ENCODE data around the gene MYBPC1.
A peak's percentile ranks its signal among the peaks of the same experiment; 100 is the strongest.

Gene MYBPC1

DNA sequence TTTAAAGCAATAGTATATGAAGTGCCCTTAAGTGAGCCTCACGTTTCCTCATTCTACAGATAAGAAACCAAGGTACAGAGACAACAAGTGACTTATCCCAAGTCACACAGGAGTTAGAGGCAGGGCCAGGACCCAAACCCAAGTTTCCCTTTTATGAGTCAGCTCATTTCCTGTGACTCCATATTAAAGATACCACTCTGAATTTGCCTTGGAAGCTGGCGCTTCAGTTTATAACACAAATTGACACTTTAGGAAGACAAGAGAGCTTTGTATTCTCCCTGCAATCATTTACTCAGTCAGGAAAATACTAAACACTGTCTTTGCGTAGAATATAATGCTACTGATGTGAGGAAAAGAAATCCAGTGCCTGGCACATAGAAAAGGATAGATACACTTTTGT lies 43.2 kb downstream of the MYBPC1 start:
- no peak overlapping the region for H3K4me3 ChIP-seq (ENCODE audit: low read length in 2 of 2)

DNA sequence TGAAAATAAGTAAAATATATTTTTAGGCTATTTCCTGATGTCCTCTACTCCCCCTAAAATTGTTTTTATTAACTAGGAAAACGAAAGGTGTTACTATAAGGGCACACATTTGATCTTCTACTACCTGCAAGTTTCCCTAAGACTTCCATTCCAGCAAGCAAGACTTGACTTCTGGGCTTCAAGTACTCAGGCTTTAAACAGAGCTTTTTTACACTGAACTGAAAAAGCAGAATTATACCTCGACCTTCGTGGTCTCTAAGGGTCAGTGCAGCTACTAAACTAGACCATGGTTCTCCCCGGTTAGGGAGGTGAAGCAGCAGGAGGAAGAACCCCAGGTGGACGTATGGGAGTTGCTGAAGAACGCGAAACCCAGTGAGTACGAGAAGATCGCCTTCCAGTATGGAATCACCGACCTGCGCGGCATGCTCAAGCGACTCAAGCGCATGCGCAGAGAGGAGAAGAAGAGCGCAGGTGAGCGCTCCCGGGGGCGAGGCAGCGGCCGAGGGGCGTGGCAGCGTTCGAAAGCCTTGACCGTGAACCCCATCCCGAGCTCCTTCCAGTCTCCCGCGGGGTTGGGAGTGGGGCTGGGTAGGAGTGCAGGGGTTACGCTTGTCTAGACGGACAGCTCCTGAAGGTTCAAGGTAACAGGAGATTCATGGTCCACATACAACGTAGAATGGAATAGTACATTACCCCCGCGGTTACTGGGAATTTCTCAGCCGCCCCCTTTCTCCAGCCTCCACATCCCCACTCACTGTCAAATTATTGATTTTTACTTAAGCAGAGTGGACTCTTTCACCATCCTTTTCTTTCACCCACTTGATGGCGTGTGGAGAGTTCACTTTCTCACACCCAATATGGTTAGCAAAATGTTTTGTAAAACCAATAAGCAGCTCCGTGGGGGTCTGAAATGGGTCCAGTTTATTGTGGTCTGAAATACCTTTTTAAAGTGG lies 47.6 kb downstream of the MYBPC1 start:
- Histone ChIP-seq H3K9ac (ENCODE audit: low read depth, low read length, poor library complexity) (no peak overlapping the region), H2BK12ac (ENCODE audit: low read length) (no peak overlapping the region), H2BK15ac (ENCODE audit: low read length) (no peak overlapping the region), H3K4ac (ENCODE audit: low read length) (no peak overlapping the region), H2AFZ (ENCODE audit: low read length) (peak overlapping the region; percentile 77), H2BK5ac (ENCODE audit: low read length) (no peak overlapping the region), H4K91ac (ENCODE audit: low read depth, low read length, poor library complexity) (no peak overlapping the region), H3K27ac (replicated peaks; ENCODE audit: low read length) (no peak overlapping the region), H2AK5ac (ENCODE audit: low read depth, low read length) (no peak overlapping the region), H3K36me3 (replicated peaks in 1 of 2; ENCODE audit: control insufficient read depth in 2 of 2, insufficient read depth in 2 of 2, low read length in 2 of 2) (no peaks in the 10 kb centered on the region), H3K79me1 (ENCODE audit: low read depth, low read length) (no peaks in the 10 kb centered on the region), H3K14ac (ENCODE audit: low read length) (no peak overlapping the region), H3K4me2 (ENCODE audit: insufficient read depth, low read length, poor library complexity, severe bottlenecking) (peak overlapping the region; percentile 47), H3K4me3 (ENCODE audit: low read length in 2 of 2) (peak overlapping the region in 1 of 2 donors; percentile 27), H3K23ac (ENCODE audit: low read depth, low read length, poor library complexity) (peak overlapping the region; percentile 86), H3K9me3 (replicated peaks in 1 of 2; ENCODE audit: control insufficient read depth in 2 of 2, insufficient read depth in 1 of 2, low read depth in 1 of 2, low read length in 2 of 2) (peaks cover 0 to 1% of the 10 kb centered on the region in 2 donors), H2BK120ac (ENCODE audit: low read depth, low read length) (no peak overlapping the region), H3K18ac (ENCODE audit: low read length) (no peak overlapping the region), H3K4me1 (ENCODE audit: control insufficient read depth in 2 of 2, insufficient read depth in 1 of 2, low read depth in 1 of 2, low read length in 2 of 2) (peaks cover 0 to 2% of the 10 kb centered on the region in 2 donors), H4K8ac (ENCODE audit: low read depth, low read length) (no peak overlapping the region), H3K27me3 (ENCODE audit: control insufficient read depth in 3 of 3, insufficient read depth in 3 of 3, low read depth in 1 of 3, low read length in 3 of 3) (peaks cover 0 to 21% (median 9%) of the 10 kb centered on the region in 3 experiments)
- DNase-seq (ENCODE audit: low spot score), result peak; percentile 2
- no CpG with 5 or more reads among the region's 36 CpGs for WGBS, 2 donors (ENCODE audit: extremely low coverage in 2 of 2, insufficient read length in 2 of 2, insufficient replicate concordance in 1 of 2)

More for the DNA sequence above, 43.2 kb downstream of the MYBPC1 start:
- H3K4me1 ChIP-seq (ENCODE audit: control insufficient read depth in 2 of 2, insufficient read depth in 1 of 2, low read depth in 1 of 2, low read length in 2 of 2), result peaks cover 0 to 2% of the 10 kb centered on the region in 2 donors
- no peak overlapping the region for H2BK12ac ChIP-seq (ENCODE audit: low read length)
- no peaks in the 10 kb centered on the region for H3K36me3 ChIP-seq (replicated peaks in 1 of 2; ENCODE audit: control insufficient read depth in 2 of 2, insufficient read depth in 2 of 2, low read length in 2 of 2)
- H2AK5ac ChIP-seq (ENCODE audit: low read depth, low read length), result no peak overlapping the region
- H4K91ac ChIP-seq (ENCODE audit: low read depth, low read length, poor library complexity), result no peak overlapping the region
- no peak overlapping the region for H3K4ac ChIP-seq (ENCODE audit: low read length)
- H3K23ac ChIP-seq (ENCODE audit: low read depth, low read length, poor library complexity), result no peak overlapping the region
- no peak overlapping the region for H2BK15ac ChIP-seq (ENCODE audit: low read length)
- peaks cover 0 to 1% of the 10 kb centered on the region in 2 donors for H3K9me3 ChIP-seq (replicated peaks in 1 of 2; ENCODE audit: control insufficient read depth in 2 of 2, insufficient read depth in 1 of 2, low read depth in 1 of 2, low read length in 2 of 2)
- H3K18ac ChIP-seq (ENCODE audit: low read length), result no peak overlapping the region
- DNase-seq (ENCODE audit: low spot score), result no peak
- no peak overlapping the region for H3K27ac ChIP-seq (replicated peaks; ENCODE audit: low read length)
- H2BK120ac ChIP-seq (ENCODE audit: low read depth, low read length), result no peak overlapping the region
- H2AFZ ChIP-seq (ENCODE audit: low read length), result no peak overlapping the region
- no peak overlapping the region for H3K9ac ChIP-seq (ENCODE audit: low read depth, low read length, poor library complexity)
- H3K79me1 ChIP-seq (ENCODE audit: low read depth, low read length), result no peaks in the 10 kb centered on the region
- WGBS, 2 donors (ENCODE audit: extremely low coverage in 2 of 2, insufficient read length in 2 of 2, insufficient replicate concordance in 1 of 2), result no CpG with 5 or more reads among the region's 3 CpGs
- H3K14ac ChIP-seq (ENCODE audit: low read length), result no peak overlapping the region
- no peak overlapping the region for H3K4me2 ChIP-seq (ENCODE audit: insufficient read depth, low read length, poor library complexity, severe bottlenecking)
- no peak overlapping the region for H2BK5ac ChIP-seq (ENCODE audit: low read length)
- peaks cover 0 to 16% (median 9%) of the 10 kb centered on the region in 3 experiments for H3K27me3 ChIP-seq (ENCODE audit: control insufficient read depth in 3 of 3, insufficient read depth in 3 of 3, low read depth in 1 of 3, low read length in 3 of 3)
- no peak overlapping the region for H4K8ac ChIP-seq (ENCODE audit: low read depth, low read length)

GRCh38 chr12:101647711-101648110 lies 52.9 kb downstream of the MYBPC1 start:
- Histone ChIP-seq H4K91ac (ENCODE audit: low read depth, low read length, poor library complexity) (no peak overlapping the region), H3K36me3 (replicated peaks in 1 of 2; ENCODE audit: control insufficient read depth in 2 of 2, insufficient read depth in 2 of 2, low read length in 2 of 2) (no peaks in the 10 kb centered on the region), H2BK5ac (ENCODE audit: low read length) (no peak overlapping the region), H3K18ac (ENCODE audit: low read length) (no peak overlapping the region), H3K14ac (ENCODE audit: low read length) (no peak overlapping the region), H3K79me1 (ENCODE audit: low read depth, low read length) (no peaks in the 10 kb centered on the region), H3K27ac (replicated peaks; ENCODE audit: low read length) (no peak overlapping the region), H3K27me3 (ENCODE audit: control insufficient read depth in 3 of 3, insufficient read depth in 3 of 3, low read depth in 1 of 3, low read length in 3 of 3) (peaks cover 0 to 8% (median 2%) of the 10 kb centered on the region in 3 experiments), H3K23ac (ENCODE audit: low read depth, low read length, poor library complexity) (no peak overlapping the region), H3K9me3 (replicated peaks in 1 of 2; ENCODE audit: control insufficient read depth in 2 of 2, insufficient read depth in 1 of 2, low read depth in 1 of 2, low read length in 2 of 2) (no peaks in the 10 kb centered on the region), H4K8ac (ENCODE audit: low read depth, low read length) (no peak overlapping the region), H2BK12ac (ENCODE audit: low read length) (no peak overlapping the region), H2AFZ (ENCODE audit: low read length) (no peak overlapping the region), H3K4me2 (ENCODE audit: insufficient read depth, low read length, poor library complexity, severe bottlenecking) (no peak overlapping the region), H2BK120ac (ENCODE audit: low read depth, low read length) (no peak overlapping the region), H3K4ac (ENCODE audit: low read length) (no peak overlapping the region), H3K9ac (ENCODE audit: low read depth, low read length, poor library complexity) (no peak overlapping the region), H2AK5ac (ENCODE audit: low read depth, low read length) (no peak overlapping the region), H3K4me1 (ENCODE audit: control insufficient read depth in 2 of 2, insufficient read depth in 1 of 2, low read depth in 1 of 2, low read length in 2 of 2) (no peaks in the 10 kb centered on the region), H3K4me3 (ENCODE audit: low read length in 2 of 2) (no peak overlapping the region), H2BK15ac (ENCODE audit: low read length) (no peak overlapping the region)
- no CpG with 5 or more reads among the region's 2 CpGs for WGBS, 2 donors (ENCODE audit: extremely low coverage in 2 of 2, insufficient read length in 2 of 2, insufficient replicate concordance in 1 of 2)
- DNase-seq (ENCODE audit: low spot score), result no peak

- H3K9me3 ChIP-seq (replicated peaks in 1 of 2; ENCODE audit: control insufficient read depth in 2 of 2, insufficient read depth in 1 of 2, low read depth in 1 of 2, low read length in 2 of 2), result no peaks in the 10 kb centered on the region
- H2BK15ac ChIP-seq (ENCODE audit: low read length), result no peak overlapping the region
- H2BK120ac ChIP-seq (ENCODE audit: low read depth, low read length), result no peak overlapping the region
- H4K8ac ChIP-seq (ENCODE audit: low read depth, low read length), result no peak overlapping the region
- H3K27me3 ChIP-seq (ENCODE audit: control insufficient read depth in 3 of 3, insufficient read depth in 3 of 3, low read depth in 1 of 3, low read length in 3 of 3), result peaks cover 0 to 3% (median 0%) of the 10 kb centered on the region in 3 experiments
- no peak overlapping the region for H3K4me2 ChIP-seq (ENCODE audit: insufficient read depth, low read length, poor library complexity, severe bottlenecking)
- no peak overlapping the region for H3K14ac ChIP-seq (ENCODE audit: low read length)
- H3K4me3 ChIP-seq (ENCODE audit: low read length in 2 of 2), result no peak overlapping the region
- H2BK12ac ChIP-seq (ENCODE audit: low read length), result no peak overlapping the region
- H3K23ac ChIP-seq (ENCODE audit: low read depth, low read length, poor library complexity), result no peak overlapping the region
- no peak for DNase-seq (ENCODE audit: low spot score)
- H2AK5ac ChIP-seq (ENCODE audit: low read depth, low read length), result no peak overlapping the region
- no peaks in the 10 kb centered on the region for H3K4me1 ChIP-seq (ENCODE audit: control insufficient read depth in 2 of 2, insufficient read depth in 1 of 2, low read depth in 1 of 2, low read length in 2 of 2)
- H3K36me3 ChIP-seq (replicated peaks in 1 of 2; ENCODE audit: control insufficient read depth in 2 of 2, insufficient read depth in 2 of 2, low read length in 2 of 2), result no peaks in the 10 kb centered on the region
- no CpG with 5 or more reads among the region's 2 CpGs for WGBS, 2 donors (ENCODE audit: extremely low coverage in 2 of 2, insufficient read length in 2 of 2, insufficient replicate concordance in 1 of 2)
- no peak overlapping the region for H3K4ac ChIP-seq (ENCODE audit: low read length)
- H2AFZ ChIP-seq (ENCODE audit: low read length), result no peak overlapping the region
- H3K27ac ChIP-seq (replicated peaks; ENCODE audit: low read length), result no peak overlapping the region
- H4K91ac ChIP-seq (ENCODE audit: low read depth, low read length, poor library complexity), result no peak overlapping the region
- no peak overlapping the region for H2BK5ac ChIP-seq (ENCODE audit: low read length)
- H3K18ac ChIP-seq (ENCODE audit: low read length), result no peak overlapping the region
- H3K79me1 ChIP-seq (ENCODE audit: low read depth, low read length), result no peaks in the 10 kb centered on the region
- H3K9ac ChIP-seq (ENCODE audit: low read depth, low read length, poor library complexity), result no peak overlapping the region
These were observed 53.4 kb downstream of the MYBPC1 start for GRCh38 chr12:101648195-101648594.

Measured in neuronal stem cell (in vitro differentiated cells).